Right cardiac atrium (tissue), 5 donors: ENCODE measurements around the gene TMEM33. TPM values are rescaled to one million over a fixed set of nuclear protein-coding genes. Genes with fewer than 3 reads are reported as not detected.
"Not testable (repeated sequence)": the region's sequence is repeated elsewhere in the genome, so short reads cannot be mapped to it uniquely, and the experiment has no call there.

ENCODE experiments used
- ATAC-seq, 2 donors: fragments of 200-7000 bp; cut with Tn5 transposase; one replicate each; pipeline versions ENCODE4 v1.8.0 to v1.9.1; 2020; ENCODE audit warnings: moderate library complexity in 2 of 2, mild to moderate bottlenecking in 1 of 2
- DNase-seq, 3 donors: peaks; one replicate each; pipeline ENCODE4 v3.0.0-alpha.2; 2020
- H3K27ac ChIP-seq: one replicate; pipeline ENCODE4 v1.5.1; 2013; ENCODE audit warnings: mild to moderate bottlenecking, low read length, control low read depth, moderate library complexity
- H3K27me3 ChIP-seq: one replicate; pipeline ENCODE4 v1.6.1; 2013; ENCODE audit not compliant: control insufficient read depth, insufficient read depth
- H3K4me1 ChIP-seq: one replicate; pipeline ENCODE4 v1.6.1; 2013; ENCODE audit warnings: low read length; ENCODE audit not compliant: control insufficient read depth, insufficient read depth
- H3K4me3 ChIP-seq: one replicate; pipeline ENCODE4 v1.5.1; 2013; ENCODE audit warnings: low read length, control low read depth
- H3K9me3 ChIP-seq: one replicate; pipeline ENCODE4 v1.6.1; 2013; ENCODE audit warnings: low read length; ENCODE audit not compliant: control insufficient read depth
- WGBS: extraction: QIAGEN DNeasy Blood & Tissue Kit; methylation state at CpG from one replicate; pipeline ENCODE4 v1.1.7; 2013; 5-methylcytosine and 5-hydroxymethylcytosine counted together
- intact Hi-C, 4 donors: fragments of 100-400 bp; cut with DNase I; formaldehyde crosslinking; loops; one replicate each; pipeline versions ENCODE4 v1.11.0 to v1.14.0; 2022 to 2023
- polyA plus RNA-seq: library from polyadenylated mRNA; stranded (reverse); fragments of 200-250 nt; gene quantifications from one replicate; pipeline ENCODE4 v1.2.3, GENCODE V29; 2013
- total RNA-seq, 4 donors: library from RNA; stranded (reverse); fragmentation: NEBNext Ultra II Directional; extraction: Animal tissue kit (Norgen Biotek cat#: 25700); gene quantifications; one replicate each; pipeline ENCODE4 v1.2.1, GENCODE V29; 2021
- donor health status: healthy with polysubstance abuse.
- donor health status: DM: no; HTN: yes; CAD: no.
- donor health status: DM: no; HTN: no; CAD: no.
- donor health status: DM: no; HTN: yes; CAD: no; lungs with severe emphysema.
- donor health status: DM: yes; HTN: yes; CAD: no.

TMEM33 gene
- total and polyA plus RNA-seq, 5 donors = 8.9 to 32.1 (median 27.1) TPM

- H3K27me3 ChIP-seq = no peaks in the 10 kb centered on the region
- 69% methylated on average over 5 of the region's 5 CpGs for WGBS
- no peaks in the 10 kb centered on the region for H3K9me3 ChIP-seq
- intact Hi-C loops = no loop called here
- H3K4me1 ChIP-seq = no peaks in the 10 kb centered on the region
- H3K27ac ChIP-seq = no peak overlapping the region
- H3K4me3 ChIP-seq = no peak overlapping the region
- DNase-seq (no peak), ATAC-seq (no peak)
Measured at GRCh38 chr4:41912546-41912945, 22.7 kb upstream of the TMEM33 start.

DNA sequence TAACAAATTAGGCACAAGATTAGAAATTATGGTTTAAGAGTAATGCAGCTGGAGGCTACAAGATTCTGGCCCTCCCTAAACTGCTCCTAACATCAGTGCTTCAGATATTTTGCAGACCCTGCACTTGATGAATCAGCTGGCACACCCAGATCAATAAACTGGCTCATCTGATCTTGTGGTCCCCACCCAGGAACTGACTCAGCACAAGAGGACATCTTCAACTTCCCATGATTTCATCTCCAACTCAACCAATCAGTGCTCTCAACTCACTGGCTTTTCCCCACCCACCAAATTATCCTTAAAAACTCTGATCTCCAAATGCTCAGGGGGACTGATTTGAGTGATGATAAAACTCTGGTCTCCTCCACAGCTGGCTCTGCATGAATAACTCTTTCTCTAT is 21.7 kb upstream of the TMEM33 start:
- no peak overlapping the region for H3K4me3 ChIP-seq
- intact Hi-C loops = no loop called here

GRCh38 chr4:41918278-41918677 is 17.0 kb upstream of the TMEM33 start:
- no peak overlapping the region for H3K4me3 ChIP-seq
- H3K4me1 ChIP-seq = no peaks in the 10 kb centered on the region
- no peaks in the 10 kb centered on the region for H3K27me3 ChIP-seq
- 54% methylated on average over 2 of the region's 2 CpGs for WGBS
- intact Hi-C loops = no loop called here
- no peak overlapping the region for H3K27ac ChIP-seq
- ATAC-seq (no peak), DNase-seq (no peak)
- H3K9me3 ChIP-seq = no peaks in the 10 kb centered on the region

More for the DNA sequence above, 21.7 kb upstream of the TMEM33 start:
- no peaks in the 10 kb centered on the region for H3K27me3 ChIP-seq
- DNase-seq (no peak), ATAC-seq (no peak)
- H3K4me1 ChIP-seq = no peaks in the 10 kb centered on the region
- H3K9me3 ChIP-seq = no peaks in the 10 kb centered on the region
- no peak overlapping the region for H3K27ac ChIP-seq

GRCh38 chr4:41920416-41920815 is 14.8 kb upstream of the TMEM33 start:
- H3K27ac ChIP-seq, H3K9me3 ChIP-seq, H3K4me3 ChIP-seq, H3K27me3 ChIP-seq, H3K4me1 ChIP-seq, intact Hi-C loops, DNase-seq, ATAC-seq: not testable (repeated sequence)
- WGBS = 82% methylated on average over 2 of the region's 2 CpGs

GRCh38 chr4:41921476-41921875 is 13.8 kb upstream of the TMEM33 start:
- DNase-seq (no peak), ATAC-seq (no peak)
- no peaks in the 10 kb centered on the region for H3K4me1 ChIP-seq
- no peak overlapping the region for H3K27ac ChIP-seq
- H3K27me3 ChIP-seq = no peaks in the 10 kb centered on the region
- 81% methylated on average over 4 of the region's 4 CpGs for WGBS
- H3K4me3 ChIP-seq = no peak overlapping the region
- intact Hi-C loops = no loop called here
- H3K9me3 ChIP-seq = no peaks in the 10 kb centered on the region

- H3K27me3 ChIP-seq = no peaks in the 10 kb centered on the region
- no peak for DNase-seq
- ATAC-seq = no peak
- intact Hi-C loops = no loop called here
- no peaks in the 10 kb centered on the region for H3K4me1 ChIP-seq
- H3K4me3 ChIP-seq = no peak overlapping the region
- H3K9me3 ChIP-seq = no peaks in the 10 kb centered on the region
- WGBS = 80% methylated on average over 4 of the region's 4 CpGs
- no peak overlapping the region for H3K27ac ChIP-seq
Measured at GRCh38 chr4:41927796-41928499, 7.3 kb upstream of the TMEM33 start.

DNA sequence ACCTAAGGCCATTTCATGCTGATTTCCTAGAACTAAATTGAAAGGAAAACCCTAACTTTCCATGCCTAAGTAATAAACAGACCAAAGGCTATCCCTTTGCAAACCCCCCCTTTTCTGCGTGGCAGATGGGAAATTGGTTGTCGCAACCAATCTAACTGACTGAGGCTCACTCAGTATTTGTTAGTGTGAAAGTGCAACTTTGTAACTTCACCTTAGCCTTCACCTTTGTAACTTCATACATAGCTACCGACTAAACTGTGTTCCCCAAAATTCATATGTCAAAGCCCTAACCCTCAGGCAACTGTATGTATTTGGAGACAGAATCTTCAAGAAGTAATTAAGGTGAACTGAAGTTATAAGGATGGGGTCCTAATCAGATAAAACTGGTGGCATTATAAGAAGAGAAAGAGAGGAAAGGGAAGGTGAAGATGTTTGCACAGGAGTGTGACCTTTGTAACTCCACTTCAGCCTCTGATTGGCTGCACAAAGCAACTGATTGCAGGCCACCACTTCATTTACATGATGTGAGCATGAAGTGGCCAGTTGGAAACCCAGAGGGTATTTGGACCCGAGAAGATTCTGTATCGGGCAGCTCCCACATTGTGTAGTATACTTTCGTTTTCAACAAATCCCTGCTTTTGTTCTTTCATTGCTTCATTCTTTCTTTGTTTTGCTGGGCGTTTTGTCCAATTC is 4.9 kb upstream of the TMEM33 start:
- Histone ChIP-seq H3K27me3 (no peaks in the 10 kb centered on the region), H3K27ac (no peak overlapping the region), H3K9me3 (no peaks in the 10 kb centered on the region), H3K4me1 (no peaks in the 10 kb centered on the region), H3K4me3 (no peak overlapping the region)
- DNase-seq (no peak), ATAC-seq (no peak)
- WGBS = 81% methylated on average over 7 of the region's 7 CpGs
- intact Hi-C loops = no loop called here

DNA sequence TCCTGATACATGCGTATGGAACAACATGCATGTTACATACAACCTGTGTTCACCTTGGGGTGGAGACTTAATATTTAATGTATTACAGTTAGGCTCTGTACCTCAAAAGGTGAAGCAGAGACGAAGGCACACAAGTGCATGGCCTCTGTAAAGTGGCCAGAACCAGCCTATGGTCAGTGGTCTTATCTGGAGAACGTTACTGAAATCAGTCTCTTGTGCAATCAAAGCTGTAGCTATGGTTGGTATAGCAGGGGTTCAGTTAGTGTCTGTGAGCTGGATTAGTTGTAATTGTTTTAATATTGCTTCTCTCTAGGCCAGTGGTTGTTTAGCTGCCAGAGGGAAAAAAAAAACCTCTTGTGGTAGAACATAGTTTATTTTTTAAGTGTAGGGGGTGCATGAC is 2.2 kb upstream of the TMEM33 start:
- no peaks in the 10 kb centered on the region for H3K9me3 ChIP-seq
- H3K4me1 ChIP-seq = peaks cover 4% of the 10 kb centered on the region
- intact Hi-C loops = no loop called here
- no peak overlapping the region for H3K27ac ChIP-seq
- ATAC-seq (no peak), DNase-seq (no peak)
- no peak overlapping the region for H3K4me3 ChIP-seq
- H3K27me3 ChIP-seq = no peaks in the 10 kb centered on the region
- WGBS = 68% methylated on average over 3 of the region's 3 CpGs

DNA sequence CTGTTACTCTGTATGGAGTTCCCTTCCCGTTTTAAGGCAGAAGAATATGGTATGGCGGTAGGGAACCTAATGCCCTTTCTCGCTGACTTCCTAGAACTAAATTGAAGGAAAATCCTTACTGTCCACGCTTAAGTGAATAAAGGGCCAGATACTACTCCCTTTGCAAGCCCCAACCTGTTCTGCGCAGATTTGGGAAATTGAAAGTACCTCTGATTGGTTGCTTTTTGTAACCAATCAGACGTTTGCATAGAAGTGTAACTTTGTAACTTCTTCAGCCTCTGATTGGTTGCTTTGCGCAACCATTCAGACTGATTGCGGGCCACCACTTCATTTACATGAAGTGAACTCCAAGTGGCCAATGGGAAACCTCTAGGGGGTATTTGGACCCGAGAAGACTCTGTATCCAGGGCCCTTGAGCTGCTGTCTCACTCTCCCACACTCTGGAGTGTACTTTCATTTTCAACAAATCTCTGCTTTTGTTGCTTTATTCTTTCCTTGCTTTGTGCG is 1.2 kb upstream of the TMEM33 start:
- DNase-seq (no peak), ATAC-seq (no peak)
- H3K27me3 ChIP-seq = no peaks in the 10 kb centered on the region
- H3K9me3 ChIP-seq = no peaks in the 10 kb centered on the region
- WGBS = 90% methylated on average over 10 of the region's 10 CpGs
- intact Hi-C loops = no loop called here
- no peak overlapping the region for H3K27ac ChIP-seq
- H3K4me1 ChIP-seq = peaks cover 4% of the 10 kb centered on the region
- peak overlapping the region; percentile 85 for H3K4me3 ChIP-seq

- intact Hi-C loops = no loop called here
- H3K4me3 ChIP-seq = peak overlapping the region; percentile 85
- peaks cover 4% of the 10 kb centered on the region for H3K4me1 ChIP-seq
- H3K27me3 ChIP-seq = no peaks in the 10 kb centered on the region
- DNase-seq (no peak), ATAC-seq (peak; percentile 3 to 17)
- H3K9me3 ChIP-seq = no peaks in the 10 kb centered on the region
- H3K27ac ChIP-seq = no peak overlapping the region
- 82% methylated on average over 9 of the region's 9 CpGs for WGBS
Measured at GRCh38 chr4:41934514-41934900, 722 bp upstream of the TMEM33 start.

- intact Hi-C loops = no loop called here
- peak overlapping the region; percentile 55 for H3K27ac ChIP-seq
- H3K27me3 ChIP-seq = no peaks in the 10 kb centered on the region
- ATAC-seq = peak; percentile 7 to 17
- H3K4me3 ChIP-seq = peak overlapping the region; percentile 85
- no peak for DNase-seq
- H3K4me1 ChIP-seq = peaks cover 4% of the 10 kb centered on the region
- H3K9me3 ChIP-seq = no peaks in the 10 kb centered on the region
- 2% methylated on average over 12 of the region's 12 CpGs for WGBS
Measured at GRCh38 chr4:41935652-41936021, 408 bp downstream of the TMEM33 start.
